Heart right ventricle (tissue), 16 donors: ENCODE data around the gene SH3RF3. TPM values are rescaled to one million over a fixed set of nuclear protein-coding genes. Genes with fewer than 3 reads are reported as not detected.

Source experiments
- ATAC-seq, 8 donors: fragments of 200-7000 bp; cut with Tn5 transposase; one replicate each; pipeline ENCODE4 v1.9.1; 2020; ENCODE audit warnings: mild to moderate bottlenecking in 8 of 8, moderate library complexity in 8 of 8, moderate number of reproducible peaks in 1 of 8
- DNase-seq, 2 donors: peaks; one replicate each; pipeline ENCODE4 v3.0.0-alpha.2; 2020
- H3K27ac ChIP-seq, 10 donors: fragments of 200-600 bp; sonication (generic) in 2 of 10; one replicate each; pipeline versions ENCODE4 v1.5.0 to v1.8.0; 2020 to 2022; ENCODE audit warnings: mild to moderate bottlenecking in 3 of 10
- H3K27me3 ChIP-seq, 7 donors: fragments of 200-600 bp; one replicate each; pipeline ENCODE4 v1.8.0; 2021 to 2022; ENCODE audit warnings: mild to moderate bottlenecking in 2 of 7
- H3K36me3 ChIP-seq, 9 donors: fragments of 200-600 bp; sonication (generic) in 1 of 9; one replicate each; pipeline versions ENCODE4 v1.5.0 to v1.8.0; 2020 to 2022; ENCODE audit warnings: mild to moderate bottlenecking in 2 of 9
- H3K4me1 ChIP-seq, 9 donors: fragments of 200-600 bp; sonication (generic) in 1 of 9; one replicate each; pipeline versions ENCODE4 v1.5.0 to v1.8.0; 2020 to 2022; ENCODE audit warnings: mild to moderate bottlenecking in 4 of 9
- H3K4me3 ChIP-seq, 10 donors: fragments of 200-600 bp; sonication (generic) in 2 of 10; one replicate each; pipeline versions ENCODE4 v1.5.0 to v1.8.0; 2020 to 2022; ENCODE audit warnings: mild to moderate bottlenecking in 7 of 10, moderate library complexity in 2 of 10
- H3K9me3 ChIP-seq, 11 donors: fragments of 200-600 bp in 10 of 11; sonication (generic) in 2 of 11; one replicate each; pipeline versions ENCODE4 v1.5.0 to v1.8.0; 2013 to 2022; ENCODE audit warnings: mild to moderate bottlenecking in 2 of 11, control low read depth in 1 of 11, moderate library complexity in 1 of 11
- CTCF ChIP-seq, 9 donors: fragments of 200-600 bp; sonication (generic) in 2 of 9; IDR thresholded peaks; one replicate each; pipeline versions ENCODE4 v1.5.0 to v1.8.0; 2021 to 2022; ENCODE audit warnings: antibody characterized with exemption in 9 of 9, mild to moderate bottlenecking in 5 of 9, moderate library complexity in 1 of 9
- WGBS, 2 donors: extraction: QIAGEN DNeasy Blood & Tissue Kit; methylation state at CpG; one replicate each; pipeline ENCODE4 v1.1.7; 2013; ENCODE audit warnings: inconsistent platforms in 1 of 2; 5-methylcytosine and 5-hydroxymethylcytosine counted together
- intact Hi-C, 10 donors: fragments of 100-400 bp; cut with DNase I; formaldehyde crosslinking; loops; one replicate each; pipeline versions ENCODE4 v1.11.1 to v1.14.2; 2022
- polyA plus RNA-seq, 2 donors: library from polyadenylated mRNA; stranded (reverse); fragments of 200-250 nt; gene quantifications; one replicate each; pipeline ENCODE4 v1.2.3, GENCODE V29; 2013
- total RNA-seq, 10 donors: library from RNA; stranded (reverse); fragmentation: NEBNext Ultra II Directional in 3 of 10; extraction: Animal tissue kit (Norgen Biotek cat#: 25700) in 3 of 10; gene quantifications; one replicate each; pipeline versions ENCODE4 v1.2.1 to v1.2.4, GENCODE V29; 2021 to 2023
- donor health status: Arrhythmogenic right ventricular cardiomyopathy.
- donor health status: ischemic (EF 13 %, LVEDD 7.1; RV severe dilation, severe dysfunction).
- donor health status: healthy with polysubstance abuse.
- donor health status: DM: no; HTN: yes; CAD: no.
- donor health status: DM: no; HTN: no; CAD: no.
- donor health status: ischemic (EF 25% LVEDD 6.9; RV normal size, moderate dysfunction).
- donor health status: ischemic (EF 25% LVEDD 5.7; RV mildly dilated, moderate dysfunction).
- donor health status: healthy.
- donor health status: DM: yes; HTN: yes; CAD: no.
- donor health status: Ischemic cardiomyopathy.
- donor health status: ischemic (EF 35%, LVEDD 5.7; RV mildly dilated, moderate dysfunction).
- donor health status: nonischemic (EF 11% LVEDD 7.7; RV severe dilation, severe dysfunction).
- donor health status: DM: yes; HTN: yes; CAD: no.
- donor health status: PGD.
- donor health status: ischemic (EF 29% LVEDD 5.4; RV normal size, mild dysfunction).
- donor health status: nonischemic (EF 23%, LVEDD 6.1; RV moderate dilation, normal function).

Gene SH3RF3
- total and polyA plus RNA-seq, 12 donors: 5.0 to 11.5 (median 8.6) TPM

- no peak overlapping the region for H3K27ac ChIP-seq
- no peak for TF ChIP-seq CTCF (IDR thresholded peaks at IDR 0.05)
- ATAC-seq (no peak), DNase-seq (no peak)
- no peak overlapping the region for H3K4me3 ChIP-seq
- peaks cover 0 to 9% (median 0%) of the 10 kb centered on the region in 9 donors for H3K4me1 ChIP-seq
- no peaks in the 10 kb centered on the region for H3K9me3 ChIP-seq
- H3K27me3 ChIP-seq: no peaks in the 10 kb centered on the region
- intact Hi-C loops: no loop called here
- WGBS, 2 donors: 81 to 88% methylated on average over 7 of the region's 7 CpGs
- H3K36me3 ChIP-seq: no peaks in the 10 kb centered on the region
Observed at GRCh38 chr2:109407276-109408042, 278.5 kb downstream of the SH3RF3 start.

GRCh38 chr2:109408043-109408335, 279.0 kb downstream of the SH3RF3 start:
- intact Hi-C loops: no loop called here
- Histone ChIP-seq H3K9me3 (no peaks in the 10 kb centered on the region), H3K4me3 (no peak overlapping the region), H3K27ac (no peak overlapping the region), H3K4me1 (peaks cover 0 to 9% (median 0%) of the 10 kb centered on the region in 9 donors), H3K36me3 (no peaks in the 10 kb centered on the region), H3K27me3 (no peaks in the 10 kb centered on the region)
- no peak for ATAC-seq
- WGBS, 2 donors: 93 to 97% methylated on average over 4 of the region's 4 CpGs
- DNase-seq: no peak
- no peak for TF ChIP-seq CTCF (IDR thresholded peaks at IDR 0.05)

GRCh38 chr2:109409321-109410038, 280.5 kb downstream of the SH3RF3 start:
- H3K27me3 ChIP-seq: no peaks in the 10 kb centered on the region
- no peak overlapping the region for H3K27ac ChIP-seq
- H3K4me3 ChIP-seq: no peak overlapping the region
- TF ChIP-seq CTCF (IDR thresholded peaks at IDR 0.05): no peak
- ATAC-seq (no peak), DNase-seq (no peak)
- intact Hi-C loops: loop anchor here in 1 of 10 donors (10.0 kb wide), 1 partner anchor 85 kb away; no protein-coding TSS in a partner anchor
- H3K36me3 ChIP-seq: no peaks in the 10 kb centered on the region
- 89% methylated on average over 13 of the region's 13 CpGs for WGBS, 2 donors
- no peaks in the 10 kb centered on the region for H3K9me3 ChIP-seq
- H3K4me1 ChIP-seq: peaks cover 0 to 9% (median 0%) of the 10 kb centered on the region in 9 donors

- Histone ChIP-seq H3K9me3 (no peaks in the 10 kb centered on the region), H3K4me3 (no peak overlapping the region), H3K27me3 (no peaks in the 10 kb centered on the region), H3K36me3 (no peaks in the 10 kb centered on the region), H3K27ac (no peak overlapping the region), H3K4me1 (peaks cover 0 to 9% (median 0%) of the 10 kb centered on the region in 9 donors)
- peak in 2 of 8 donors; percentile 18 to 48 for ATAC-seq
- 76 to 84% methylated on average over 22 of the region's 22 CpGs for WGBS, 2 donors
- TF ChIP-seq CTCF (IDR thresholded peaks at IDR 0.05): no peak
- no peak for DNase-seq
- intact Hi-C loops: loop anchor here in 1 of 10 donors (10.0 kb wide), 1 partner anchor 85 kb away; no protein-coding TSS in a partner anchor
Observed at GRCh38 chr2:109410039-109410815, 281.2 kb downstream of the SH3RF3 start.
